Stimulated activated CD4-positive, alpha-beta T cell treated with anti-CD3 and anti-CD28 coated beads, Interleukin-12 subunit alpha, Interleukin-12 subunit beta, amount 100 ng/mL, for 48 hours (primary cell): Measurements from ENCODE around the gene TEX264.

ENCODE experiments used
- DNase-seq, 3 donors: peaks; one replicate each; pipeline ENCODE4 v3.0.0-alpha.2; 2020; ENCODE audit warnings: low read depth in 2 of 3, low spot score in 1 of 3

The TEX264 gene

DNA sequence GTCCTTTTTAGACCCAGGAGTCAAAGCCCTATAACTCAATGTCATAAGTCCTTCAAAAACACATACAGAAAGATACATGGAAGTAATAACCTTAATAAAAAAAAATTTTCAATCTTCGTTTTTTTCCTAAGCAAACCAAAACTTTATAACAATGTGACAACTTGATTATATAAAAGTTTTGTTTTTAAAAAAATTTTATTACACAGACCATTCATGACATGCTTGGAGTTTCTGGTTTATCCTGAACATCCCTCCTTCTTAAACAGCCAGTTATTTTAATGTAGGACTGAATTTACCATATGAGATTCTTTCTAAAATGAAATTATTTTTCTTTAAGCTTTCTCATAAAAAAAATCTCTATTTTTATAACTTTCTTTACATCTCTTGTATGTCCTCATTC is 77.3 kb downstream of the TEX264 start:
- no peak for DNase-seq

DNA sequence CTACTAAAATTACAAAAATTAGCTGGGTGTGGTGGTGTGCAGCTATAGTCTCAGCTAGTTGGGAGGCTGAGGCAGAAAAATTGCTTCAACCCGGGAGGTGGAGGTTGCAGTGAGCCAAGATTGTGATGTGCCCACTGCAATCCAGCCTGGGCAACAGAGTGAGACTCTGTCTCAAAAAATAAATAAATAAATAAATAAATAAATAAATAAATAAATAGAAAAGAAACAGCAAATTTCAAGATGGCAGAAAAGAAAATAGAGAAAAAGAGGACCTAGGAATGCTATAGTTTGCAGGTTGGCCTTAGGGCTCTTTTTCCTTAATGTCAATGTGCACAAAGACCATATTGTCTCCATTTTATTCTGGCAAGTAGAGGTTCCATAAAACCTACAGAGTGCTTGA is 79.8 kb downstream of the TEX264 start:
- DNase-seq, result no peak

- DNase-seq, result no peak
These were observed 80.2 kb downstream of the TEX264 start for GRCh38 chr3:51751287-51751686.
